A673 (cell line): ENCODE results near the gene PJA1. TPM values are rescaled to one million over a fixed set of nuclear protein-coding genes. Genes with fewer than 3 reads are reported as not detected.

Experiments
- Bru-seq: library from RNA; stranded (reverse); fragments of 400-500 nt; gene quantifications from one replicate; lab custom pipeline; 2021; lab: Mats Ljungman, UMichigan
- BruChase-seq, 2 experiments: library from RNA; stranded (reverse); fragments of 400-500 nt; gene quantifications; one replicate each; lab custom pipeline; 2021; lab: Mats Ljungman, UMichigan
- BruUV-seq: library from RNA; stranded (reverse); fragments of 400-500 nt; replicated peaks from 2 replicates; lab custom pipeline; 2021; lab: Mats Ljungman, UMichigan
- CTCF ChIA-PET: fragments of 300-600 bp; sonication (Branson Sonifier 250); formaldehyde crosslinking; loops from one replicate; lab custom pipeline; 2022; ENCODE audit warnings: antibody characterized with exemption; lab: Charles Lee
- POLR2A ChIA-PET: fragments of 300-600 bp; sonication (Branson Sonifier 250); formaldehyde crosslinking; loops from one replicate; lab custom pipeline; 2022; ENCODE audit warnings: antibody characterized with exemption; ENCODE audit not compliant: low non-redundant PET; lab: Charles Lee
- DNase-seq: peaks from one replicate; pipeline ENCODE4 v3.0.0-alpha.2; 2015; ENCODE audit warnings: low spot score
- H3K27ac ChIP-seq: fragments of 200-600 bp; sonication (generic); 2 replicates; pipeline ENCODE4 v1.5.1; 2016; ENCODE audit warnings: mixed run types, low read depth, mild to moderate bottlenecking, mixed read lengths, antibody characterized with exemption, low read length; ENCODE audit not compliant: poor library complexity, severe bottlenecking
- H3K27me3 ChIP-seq: fragments of 200-600 bp; sonication (generic); replicated peaks from 2 replicates; pipeline ENCODE4 v1.6.1; 2017; ENCODE audit warnings: mixed run types, low read depth, mild to moderate bottlenecking, mixed read lengths, antibody characterized with exemption, low read length; ENCODE audit not compliant: insufficient read depth, poor library complexity
- H3K36me3 ChIP-seq: fragments of 200-600 bp; sonication (generic); 2 replicates; pipeline ENCODE4 v1.6.1; 2016; ENCODE audit warnings: mixed run types, mild to moderate bottlenecking, mixed read lengths, antibody characterized with exemption, low read length; ENCODE audit not compliant: insufficient read depth, poor library complexity, severe bottlenecking
- H3K4me1 ChIP-seq: fragments of 200-600 bp; sonication (generic); 2 replicates; pipeline ENCODE4 v1.6.1; 2017; ENCODE audit warnings: mixed run types, mild to moderate bottlenecking, mixed read lengths, antibody characterized with exemption, low read length; ENCODE audit not compliant: insufficient read depth, poor library complexity, severe bottlenecking
- H3K4me3 ChIP-seq: fragments of 200-600 bp; sonication (generic); 2 replicates; pipeline ENCODE4 v1.5.1; 2016; ENCODE audit warnings: low read depth, mixed run types, mild to moderate bottlenecking, mixed read lengths, low read length; ENCODE audit not compliant: poor library complexity, severe bottlenecking
- H3K9me3 ChIP-seq: fragments of 200-600 bp; sonication (generic); 2 replicates; pipeline ENCODE4 v1.6.1; 2016; ENCODE audit warnings: mixed run types, low read depth, mild to moderate bottlenecking, mixed read lengths, antibody characterized with exemption, low read length; ENCODE audit not compliant: poor library complexity, severe bottlenecking
- CTCF ChIP-seq: fragments of 300-800, 200-600 bp; sonication (generic); conservative IDR thresholded peaks from 2 replicates; pipeline ENCODE4 v1.5.1; 2017; ENCODE audit warnings: low read depth, mild to moderate bottlenecking, antibody characterized with exemption, low read length, moderate library complexity, mixed read lengths
- EZH2 ChIP-seq: fragments of 200-600 bp; sonication (generic); IDR thresholded peaks from 2 replicates; pipeline ENCODE4 v1.6.1; 2017; ENCODE audit warnings: borderline replicate concordance, low read depth, mild to moderate bottlenecking, mixed read lengths, antibody characterized with exemption, low read length; ENCODE audit not compliant: poor library complexity, severe bottlenecking
- intact Hi-C: fragments of 100-400 bp; cut with micrococcal nuclease; formaldehyde crosslinking; loops from one replicate; pipeline ENCODE4 v1.10.0; 2022; ENCODE audit not compliant: unreplicated experiment
- long read RNA-seq: library from polyadenylated mRNA; stranded (forward); transcript quantifications from one replicate; pipeline ENCODE4 v2.0.0, GENCODE V29; 2022
- total RNA-seq: library from RNA; stranded (reverse); gene quantifications from 2 replicates; pipeline ENCODE4 v1.2.3, GENCODE V29; 2021

Gene PJA1, protein sequence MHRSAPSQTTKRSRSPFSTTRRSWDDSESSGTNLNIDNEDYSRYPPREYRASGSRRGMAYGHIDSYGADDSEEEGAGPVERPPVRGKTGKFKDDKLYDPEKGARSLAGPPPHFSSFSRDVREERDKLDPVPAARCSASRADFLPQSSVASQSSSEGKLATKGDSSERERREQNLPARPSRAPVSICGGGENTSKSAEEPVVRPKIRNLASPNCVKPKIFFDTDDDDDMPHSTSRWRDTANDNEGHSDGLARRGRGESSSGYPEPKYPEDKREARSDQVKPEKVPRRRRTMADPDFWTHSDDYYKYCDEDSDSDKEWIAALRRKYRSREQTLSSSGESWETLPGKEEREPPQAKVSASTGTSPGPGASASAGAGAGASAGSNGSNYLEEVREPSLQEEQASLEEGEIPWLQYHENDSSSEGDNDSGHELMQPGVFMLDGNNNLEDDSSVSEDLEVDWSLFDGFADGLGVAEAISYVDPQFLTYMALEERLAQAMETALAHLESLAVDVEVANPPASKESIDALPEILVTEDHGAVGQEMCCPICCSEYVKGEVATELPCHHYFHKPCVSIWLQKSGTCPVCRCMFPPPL
- total RNA-seq (36.0 and 40.1 TPM in 2 replicates), Bru-seq, nascent RNA (percentile 70 among the genes with signal in this experiment), BruChase-seq, experiment 1, labeled RNA remaining after a 2-hour chase (percentile 88 among the genes with signal in this experiment), BruChase-seq, experiment 2, labeled RNA remaining after a 6-hour chase (percentile 93 among the genes with signal in this experiment)
- long read RNA-seq, transcript PJA1-203 (1 exons, 2,692 nt), result minor isoform, 12 of 149 reads
- long read RNA-seq, transcript PJA1-201 (2 exons, 2,755 nt), result minor isoform, 16 of 149 reads
- long read RNA-seq, transcript PJA1-206 (2 exons, 887 nt), result minor isoform, 18 of 149 reads
- long read RNA-seq, transcript PJA1-202 (2 exons, 2,672 nt), result major isoform, 91 of 149 reads
- long read RNA-seq, partial matches to known transcripts, result 0 of 149 reads
- long read RNA-seq, other reads (novel, unspliced or antisense), result 7 of 149 reads

GRCh38 chrX:69165087-69165651, at the start of gene PJA1:
Gene PJA1, minus strand, starts transcription at chrX:69165453. Its CDS starts 2,380 bp downstream, at chrX:69163073.
- peak; percentile 79 for DNase-seq
- BruUV-seq, result no TSS peak
- no peaks in the 10 kb centered on the region for H3K27me3 ChIP-seq
- CTCF ChIA-PET, result interaction anchor here (0.5 to 1.6 kb wide), 3 partner anchors 28 to 337 kb away, joined by 3 to 7 read pairs (median 4); partner anchors contain the start of gene EFNB1
- TF ChIP-seq EZH2 (no peak), CTCF (no peak)
- H3K4me3 ChIP-seq, result peak within 1 kb of the TSS; percentile 75
- H3K9me3 ChIP-seq, result no peaks in the 10 kb centered on the region
- H3K27ac ChIP-seq, result peak within 1 kb of the TSS; percentile 76
- intact Hi-C loops, result no loop called here
- no peaks in the 10 kb centered on the region for H3K36me3 ChIP-seq
- H3K4me1 ChIP-seq, result peaks cover 12% of the 10 kb centered on the region
- POLR2A ChIA-PET, result no interaction called here

- no peaks in the 10 kb centered on the region for H3K9me3 ChIP-seq
- intact Hi-C loops, result no loop called here
- no peaks in the 10 kb centered on the region for H3K4me1 ChIP-seq
- H3K27ac ChIP-seq, result no peak overlapping the region
- no peak overlapping the region for H3K4me3 ChIP-seq
- TF ChIP-seq EZH2, result no peak
- TF ChIP-seq CTCF, result no peak
- H3K36me3 ChIP-seq, result no peaks in the 10 kb centered on the region
- CTCF ChIA-PET, result no interaction called here
- no TSS peak for BruUV-seq
- H3K27me3 ChIP-seq, result no peaks in the 10 kb centered on the region
- no peak for DNase-seq
- POLR2A ChIA-PET, result no interaction called here
Measured at GRCh38 chrX:69214463-69214862, 49.2 kb upstream of the PJA1 start.

- POLR2A ChIA-PET, result no interaction called here
- CTCF ChIA-PET, result no interaction called here
- no peak for TF ChIP-seq EZH2
- TF ChIP-seq CTCF, result no peak
- Histone ChIP-seq H3K27ac (no peak overlapping the region), H3K9me3 (no peaks in the 10 kb centered on the region), H3K36me3 (no peaks in the 10 kb centered on the region), H3K4me3 (no peak overlapping the region), H3K27me3 (no peaks in the 10 kb centered on the region), H3K4me1 (no peaks in the 10 kb centered on the region)
- intact Hi-C loops, result no loop called here
- BruUV-seq, result no TSS peak
- no peak for DNase-seq
Measured at GRCh38 chrX:69211701-69212100, 46.4 kb upstream of the PJA1 start.
